Measurements from ENCODE around the gene CSNK1G2. TPM values are rescaled to one million over a fixed set of nuclear protein-coding genes. Genes with fewer than 3 reads are reported as not detected.

The CSNK1G2 gene
- total RNA-seq, 1 experiment from 2014 or later = 44.4 TPM

DNA sequence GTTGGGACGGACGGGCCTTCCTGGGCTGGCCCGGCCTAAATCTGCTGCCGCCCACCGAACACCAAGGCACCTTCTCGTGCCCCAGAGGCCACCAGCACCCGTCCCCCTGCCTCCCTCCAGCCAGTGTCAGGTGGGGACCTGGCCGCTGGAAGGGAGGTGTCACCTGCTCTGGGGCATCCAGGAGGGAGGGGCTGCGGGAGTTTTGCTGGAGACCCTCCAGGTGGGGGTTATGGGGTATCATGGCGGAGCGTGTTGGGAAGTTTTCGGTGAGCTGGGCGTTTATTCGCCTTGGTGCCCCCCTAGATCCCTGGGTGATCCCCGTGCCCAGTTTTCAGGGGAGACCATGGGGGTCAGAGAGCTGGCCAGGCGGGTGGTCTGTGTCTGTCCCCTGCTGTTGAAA is 9.7 kb downstream of the CSNK1G2 start:
- Histone ChIP-seq H3K27me3 (replicated peaks; ENCODE audit: control insufficient read depth, insufficient read depth, low read length) (no peaks in the 10 kb centered on the region), H3K4me3 (ENCODE audit: low read depth, low read length) (no peak overlapping the region), H3K36me3 (ENCODE audit: control insufficient read depth, insufficient read depth, low read length) (no peaks in the 10 kb centered on the region; the same call in 1 of the 2 replicates), H3K9me3 (no peaks in the 10 kb centered on the region), H3K4me1 (no peaks in the 10 kb centered on the region)
- DNase-seq = no peak
- ChIA-PET POLR2A (no interaction called here), CTCF (no interaction called here)
- Mint-ChIP-seq H3K36me3 (ENCODE audit: insufficient read depth, unreplicated experiment) (peaks cover 24% of the 10 kb centered on the region), H3K4me3 (ENCODE audit: unreplicated experiment) (no peak overlapping the region), H3K9me3 (ENCODE audit: unreplicated experiment) (no peaks in the 10 kb centered on the region), H3K27me3 (ENCODE audit: insufficient read depth, unreplicated experiment) (no peaks in the 10 kb centered on the region), H3K27ac (ENCODE audit: unreplicated experiment) (no peak overlapping the region), H3K4me1 (ENCODE audit: low read depth, unreplicated experiment) (no peaks in the 10 kb centered on the region)
- TF ChIP-seq CTCF (IDR thresholded peaks at IDR 0.05; ENCODE audit: insufficient read depth in 1 of 2, low read depth in 1 of 2, low read length in 1 of 2, severe bottlenecking in 1 of 2, unreplicated experiment in 1 of 2) = no peak
- intact Hi-C loops (cut with micrococcal nuclease; ENCODE audit: unreplicated experiment) = no loop called here
- BruUV-seq (replicated peaks) = no TSS peak

GRCh38 chr19:1952635-1953034 is 11.7 kb downstream of the CSNK1G2 start:
- ChIA-PET CTCF (no interaction called here), POLR2A (no interaction called here)
- H3K9me3 ChIP-seq = no peaks in the 10 kb centered on the region
- H3K4me1 ChIP-seq = no peaks in the 10 kb centered on the region
- H3K27me3 ChIP-seq (replicated peaks; ENCODE audit: control insufficient read depth, insufficient read depth, low read length) = no peaks in the 10 kb centered on the region
- Mint-ChIP-seq H3K27me3 (ENCODE audit: insufficient read depth, unreplicated experiment) (no peaks in the 10 kb centered on the region), H3K4me3 (ENCODE audit: unreplicated experiment) (no peak overlapping the region), H3K9me3 (ENCODE audit: unreplicated experiment) (no peaks in the 10 kb centered on the region), H3K36me3 (ENCODE audit: insufficient read depth, unreplicated experiment) (peaks cover 23% of the 10 kb centered on the region), H3K27ac (ENCODE audit: unreplicated experiment) (no peak overlapping the region), H3K4me1 (ENCODE audit: low read depth, unreplicated experiment) (no peaks in the 10 kb centered on the region)
- no peak overlapping the region for H3K4me3 ChIP-seq (ENCODE audit: low read depth, low read length)
- no TSS peak for BruUV-seq (replicated peaks)
- DNase-seq = no peak
- intact Hi-C loops (cut with micrococcal nuclease; ENCODE audit: unreplicated experiment) = no loop called here
- no peaks in the 10 kb centered on the region; the same call in 1 of the 2 replicates for H3K36me3 ChIP-seq (ENCODE audit: control insufficient read depth, insufficient read depth, low read length)
- no peak for TF ChIP-seq CTCF (IDR thresholded peaks at IDR 0.05; ENCODE audit: insufficient read depth in 1 of 2, low read depth in 1 of 2, low read length in 1 of 2, severe bottlenecking in 1 of 2, unreplicated experiment in 1 of 2)

DNA sequence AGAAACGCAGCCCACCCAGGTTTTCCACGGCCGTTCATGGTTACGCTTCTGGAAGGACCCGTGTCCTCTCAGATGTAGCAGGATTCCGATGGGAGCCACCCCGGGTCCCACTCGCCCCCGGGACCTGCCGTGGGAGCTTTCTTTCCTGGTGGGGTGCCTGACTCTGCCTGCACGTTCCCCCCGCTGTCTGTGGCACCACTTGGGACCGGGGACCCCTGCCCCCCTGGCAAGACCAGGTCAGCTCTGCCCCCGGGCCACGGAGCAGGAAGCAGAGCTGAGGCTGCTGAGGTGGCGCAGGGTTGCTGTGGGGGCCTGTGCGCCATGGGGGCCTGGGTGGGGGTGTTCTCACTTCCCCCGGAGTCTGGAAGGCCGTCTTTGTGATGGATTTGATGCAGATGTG is 12.1 kb downstream of the CSNK1G2 start:
- TF ChIP-seq CTCF (IDR thresholded peaks at IDR 0.05; ENCODE audit: insufficient read depth in 1 of 2, low read depth in 1 of 2, low read length in 1 of 2, severe bottlenecking in 1 of 2, unreplicated experiment in 1 of 2) = no peak
- peaks cover 22% of the 10 kb centered on the region for H3K36me3 Mint-ChIP-seq (ENCODE audit: insufficient read depth, unreplicated experiment)
- Histone ChIP-seq H3K9me3 (no peaks in the 10 kb centered on the region), H3K27me3 (replicated peaks; ENCODE audit: control insufficient read depth, insufficient read depth, low read length) (no peaks in the 10 kb centered on the region), H3K36me3 (ENCODE audit: control insufficient read depth, insufficient read depth, low read length) (no peaks in the 10 kb centered on the region; the same call in 1 of the 2 replicates), H3K4me3 (ENCODE audit: low read depth, low read length) (no peak overlapping the region), H3K4me1 (no peaks in the 10 kb centered on the region)
- H3K4me3 Mint-ChIP-seq (ENCODE audit: unreplicated experiment) = no peak overlapping the region
- H3K27me3 Mint-ChIP-seq (ENCODE audit: insufficient read depth, unreplicated experiment) = no peaks in the 10 kb centered on the region
- POLR2A ChIA-PET = no interaction called here
- no TSS peak for BruUV-seq (replicated peaks)
- no peak overlapping the region for H3K27ac Mint-ChIP-seq (ENCODE audit: unreplicated experiment)
- DNase-seq = no peak
- no peaks in the 10 kb centered on the region for H3K9me3 Mint-ChIP-seq (ENCODE audit: unreplicated experiment)
- H3K4me1 Mint-ChIP-seq (ENCODE audit: low read depth, unreplicated experiment) = no peaks in the 10 kb centered on the region
- CTCF ChIA-PET = no interaction called here
- intact Hi-C loops (cut with micrococcal nuclease; ENCODE audit: unreplicated experiment) = no loop called here
